Prostate gland (tissue), 2 donors: ENCODE data around the gene TNNT2. TPM values are rescaled to one million over a fixed set of nuclear protein-coding genes. Genes with fewer than 3 reads are reported as not detected.

Experiments
- DNase-seq: peaks from one replicate; pipeline ENCODE4 v3.0.0-alpha.2; 2019; ENCODE audit warnings: low spot score
- H3K27ac ChIP-seq, 2 donors: fragments of 200-600 bp; sonication (generic); 2 replicates each; pipeline ENCODE4 v1.5.1; 2017 to 2019
- H3K27me3 ChIP-seq: fragments of 200-600 bp; sonication (generic); replicated peaks from 2 replicates; pipeline ENCODE4 v1.5.1; 2019; ENCODE audit not compliant: insufficient read depth
- H3K36me3 ChIP-seq, 2 donors: fragments of 200-600 bp; sonication (generic); 1 replicate in 1 of 2; 2 replicates in 1 of 2; pipeline versions ENCODE4 v1.5.1 to v1.8.1; 2017 to 2019
- H3K4me1 ChIP-seq: fragments of 200-600 bp; sonication (generic); replicated peaks from 2 replicates; pipeline ENCODE4 v1.5.1; 2019
- H3K4me3 ChIP-seq, 2 donors: fragments of 200-600 bp; sonication (generic); 2 replicates each; pipeline ENCODE4 v1.5.1; 2017 to 2019
- H3K9me3 ChIP-seq: fragments of 200-600 bp; sonication (generic); 2 replicates; pipeline ENCODE4 v1.5.1; 2017
- POLR2A ChIP-seq: fragments of 450-650 bp; IDR thresholded peaks from one replicate; pipeline ENCODE4 v1.6.1; 2016; ENCODE audit warnings: antibody characterized with exemption, mild to moderate bottlenecking
- POLR2AphosphoS5 ChIP-seq: sonication (generic); formaldehyde crosslinking; IDR thresholded peaks from one replicate; pipeline ENCODE4 v1.6.1; 2017; ENCODE audit warnings: antibody characterized with exemption
- WGBS: methylation state at CpG from one replicate; pipeline ENCODE4 v1.1.5; 2018; 5-methylcytosine and 5-hydroxymethylcytosine counted together
- intact Hi-C: fragments of 100-400 bp; cut with DNase I; formaldehyde crosslinking; loops from one replicate; pipeline ENCODE4 v1.14.2; 2022
- total RNA-seq, 2 donors: library from RNA; depleted of rRNA; stranded (reverse); fragments of >200 nt; gene quantifications; one replicate each; pipeline ENCODE4 v1.1.0, GENCODE V29; 2016
- TF ChIP-seq, protein P1 (sequence below), 4 experiments: fragments of 200-600 bp in 2 of 4; fragments of 450-650 bp in 2 of 4; sonication (generic) in 2 of 4; IDR thresholded peaks; 1 replicate in 3 of 4; 2 replicates in 1 of 4; pipeline ENCODE4 v1.5.1; 2016 to 2019; ENCODE audit warnings: antibody characterized with exemption in 4 of 4, mild to moderate bottlenecking in 2 of 4, moderate library complexity in 2 of 4

TNNT2 gene
- total RNA-seq, 2 donors from 2014 or later = 2.2 to 3.5 TPM

- intact Hi-C loops = no loop called here
- TF ChIP-seq, protein P1, sequence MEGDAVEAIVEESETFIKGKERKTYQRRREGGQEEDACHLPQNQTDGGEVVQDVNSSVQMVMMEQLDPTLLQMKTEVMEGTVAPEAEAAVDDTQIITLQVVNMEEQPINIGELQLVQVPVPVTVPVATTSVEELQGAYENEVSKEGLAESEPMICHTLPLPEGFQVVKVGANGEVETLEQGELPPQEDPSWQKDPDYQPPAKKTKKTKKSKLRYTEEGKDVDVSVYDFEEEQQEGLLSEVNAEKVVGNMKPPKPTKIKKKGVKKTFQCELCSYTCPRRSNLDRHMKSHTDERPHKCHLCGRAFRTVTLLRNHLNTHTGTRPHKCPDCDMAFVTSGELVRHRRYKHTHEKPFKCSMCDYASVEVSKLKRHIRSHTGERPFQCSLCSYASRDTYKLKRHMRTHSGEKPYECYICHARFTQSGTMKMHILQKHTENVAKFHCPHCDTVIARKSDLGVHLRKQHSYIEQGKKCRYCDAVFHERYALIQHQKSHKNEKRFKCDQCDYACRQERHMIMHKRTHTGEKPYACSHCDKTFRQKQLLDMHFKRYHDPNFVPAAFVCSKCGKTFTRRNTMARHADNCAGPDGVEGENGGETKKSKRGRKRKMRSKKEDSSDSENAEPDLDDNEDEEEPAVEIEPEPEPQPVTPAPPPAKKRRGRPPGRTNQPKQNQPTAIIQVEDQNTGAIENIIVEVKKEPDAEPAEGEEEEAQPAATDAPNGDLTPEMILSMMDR (IDR thresholded peaks at IDR 0.05) = no peak
- no peak for TF ChIP-seq POLR2AphosphoS5
- TF ChIP-seq POLR2A = no peak
- DNase-seq = no peak
- Histone ChIP-seq H3K9me3 (no peaks in the 10 kb centered on the region), H3K4me3 (no peak overlapping the region), H3K27me3 (no peaks in the 10 kb centered on the region), H3K4me1 (no peaks in the 10 kb centered on the region), H3K36me3 (no peaks in the 10 kb centered on the region), H3K27ac (no peak overlapping the region)
- 95% methylated on average over 3 of the region's 4 CpGs for WGBS
Measured at GRCh38 chr1:201395936-201396335, 18.5 kb upstream of the TNNT2 start.

- intact Hi-C loops = no loop called here
- no peak for TF ChIP-seq POLR2AphosphoS5
- TF ChIP-seq, protein P1 (IDR thresholded peaks at IDR 0.05) = no peak
- no peak for TF ChIP-seq POLR2A
Measured at GRCh38 chr1:201394591-201394990, 17.1 kb upstream of the TNNT2 start.

GRCh38 chr1:201393076-201393475 lies 15.6 kb upstream of the TNNT2 start:
- intact Hi-C loops = no loop called here
- no peak for DNase-seq
- no peak for TF ChIP-seq POLR2AphosphoS5
- TF ChIP-seq POLR2A = no peak
- TF ChIP-seq, protein P1 (IDR thresholded peaks at IDR 0.05) = no peak
- Histone ChIP-seq H3K9me3 (no peaks in the 10 kb centered on the region), H3K36me3 (no peaks in the 10 kb centered on the region), H3K4me1 (no peaks in the 10 kb centered on the region), H3K27me3 (no peaks in the 10 kb centered on the region), H3K4me3 (no peak overlapping the region), H3K27ac (no peak overlapping the region)
- WGBS = 54% methylated on average over 3 of the region's 3 CpGs

More at GRCh38 chr1:201394591-201394990, 17.1 kb upstream of the TNNT2 start:
- Histone ChIP-seq H3K27ac (no peak overlapping the region), H3K9me3 (no peaks in the 10 kb centered on the region), H3K4me3 (no peak overlapping the region), H3K36me3 (no peaks in the 10 kb centered on the region), H3K27me3 (no peaks in the 10 kb centered on the region), H3K4me1 (no peaks in the 10 kb centered on the region)
- WGBS = 76% methylated on average over 3 of the region's 3 CpGs
- no peak for DNase-seq

DNA sequence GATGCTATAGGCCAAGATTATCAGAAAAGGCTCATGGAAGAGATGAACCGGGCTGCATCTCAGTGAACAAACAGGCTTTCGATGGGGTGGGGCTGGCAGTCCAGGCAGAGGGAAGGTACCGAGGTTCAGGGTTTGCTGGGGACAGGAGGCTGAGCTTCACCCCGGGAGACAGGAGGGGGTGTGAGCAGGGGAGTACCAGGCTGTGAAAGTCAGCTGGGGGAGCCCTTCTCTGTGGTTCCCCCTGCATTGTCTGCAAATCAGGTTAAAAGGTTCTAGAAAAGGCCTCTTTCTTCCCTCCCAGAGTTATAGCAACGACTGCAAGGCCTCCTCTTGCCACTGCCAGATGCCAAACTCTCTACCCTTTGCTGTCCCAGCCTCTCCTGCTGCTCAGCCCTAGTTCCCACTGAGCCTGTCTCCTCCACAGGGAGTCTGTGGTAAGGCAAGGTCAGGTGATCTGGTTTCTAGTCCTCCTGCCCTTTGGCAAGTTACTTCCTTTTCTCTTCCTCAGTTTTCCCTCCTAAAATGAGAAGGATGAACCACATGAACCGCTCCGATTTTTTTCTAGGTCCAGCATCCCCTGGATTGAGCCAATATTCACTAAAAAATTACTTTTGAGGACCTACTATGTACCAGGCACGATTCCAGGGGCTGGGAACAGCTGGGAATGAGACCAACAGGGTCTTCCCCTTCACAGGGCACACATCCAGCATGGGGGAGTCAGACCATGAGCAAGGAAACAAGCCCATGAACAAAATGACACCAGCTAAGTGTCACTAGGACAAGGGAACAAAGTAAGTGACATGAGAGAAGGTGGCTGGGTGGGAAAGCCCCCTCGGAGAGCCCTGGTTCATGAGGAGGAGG lies 14.4 kb upstream of the TNNT2 start:
- Histone ChIP-seq H3K27ac (no peak overlapping the region), H3K4me1 (no peaks in the 10 kb centered on the region), H3K27me3 (no peaks in the 10 kb centered on the region), H3K36me3 (no peaks in the 10 kb centered on the region), H3K4me3 (no peak overlapping the region), H3K9me3 (no peaks in the 10 kb centered on the region)
- TF ChIP-seq POLR2A (no peak), POLR2AphosphoS5 (no peak)
- TF ChIP-seq, protein P1 (IDR thresholded peaks at IDR 0.05) = no peak
- 79% methylated on average over 9 of the region's 9 CpGs for WGBS
- DNase-seq = no peak
- intact Hi-C loops = no loop called here

DNA sequence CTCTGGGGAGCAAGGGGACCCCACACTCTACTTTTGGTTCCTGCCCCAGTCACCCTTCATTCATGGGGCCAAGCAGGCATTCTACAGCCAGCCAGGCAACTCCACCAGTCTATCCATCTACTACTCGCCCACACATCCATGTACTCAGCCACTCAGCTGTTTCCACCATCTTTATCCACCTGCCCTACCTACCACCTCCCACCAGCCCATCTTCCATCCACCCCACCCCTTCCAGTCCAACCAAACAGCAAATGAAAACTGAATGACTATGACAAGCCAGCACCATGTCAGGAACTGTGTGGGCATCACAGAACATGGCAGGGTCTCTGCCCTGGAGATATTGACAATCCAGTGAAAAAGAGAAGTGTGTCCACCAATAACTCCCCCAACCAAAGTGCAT lies 13.7 kb upstream of the TNNT2 start:
- WGBS = 97% methylated on average over 1 of the region's 1 CpG

More for the DNA sequence above, 13.7 kb upstream of the TNNT2 start:
- no peak for DNase-seq
- Histone ChIP-seq H3K9me3 (no peaks in the 10 kb centered on the region), H3K4me3 (no peak overlapping the region), H3K4me1 (no peaks in the 10 kb centered on the region), H3K27ac (no peak overlapping the region), H3K36me3 (no peaks in the 10 kb centered on the region), H3K27me3 (no peaks in the 10 kb centered on the region)
- intact Hi-C loops = no loop called here
- TF ChIP-seq POLR2A (no peak), POLR2AphosphoS5 (no peak)
- TF ChIP-seq, protein P1 (IDR thresholded peaks at IDR 0.05) = no peak
